OCI-LY7 (cell line): ENCODE results near the gene SLC43A2. TPM values are rescaled to one million over a fixed set of nuclear protein-coding genes. Genes with fewer than 3 reads are reported as not detected.

Experiments used
- BruUV-seq: library from RNA; stranded (reverse); fragments of 400-500 nt; replicated peaks from 2 replicates; lab custom pipeline; 2021; lab: Mats Ljungman, UMichigan
- CTCF ChIA-PET: fragments of 300-600 bp; sonication (Branson Sonifier 250); formaldehyde crosslinking; loops from one replicate; lab custom pipeline; 2022; ENCODE audit warnings: antibody characterized with exemption; ENCODE audit not compliant: unreplicated experiment; lab: Charles Lee
- POLR2A ChIA-PET: fragments of 300-600 bp; sonication (Branson Sonifier 250); formaldehyde crosslinking; loops from one replicate; lab custom pipeline; 2022; ENCODE audit warnings: antibody characterized with exemption; lab: Charles Lee
- DNase-seq: peaks from one replicate; pipeline ENCODE4 v3.0.0-alpha.2; 2015; ENCODE audit warnings: low spot score
- H2AFZ ChIP-seq: fragments of 200-600 bp; sonication (generic), shearing (Covaris generic); 2 replicates; pipeline ENCODE4 v1.6.1; 2014; ENCODE audit warnings: mild to moderate bottlenecking, antibody characterized with exemption, low read length, moderate library complexity
- H3K27ac ChIP-seq: fragments of 200-600 bp; sonication (generic); 2 replicates; pipeline ENCODE4 v1.5.1; 2014; ENCODE audit warnings: mixed run types, low read depth, mild to moderate bottlenecking, moderate library complexity, low read length, inconsistent platforms; ENCODE audit not compliant: poor library complexity, severe bottlenecking
- H3K36me3 ChIP-seq: fragments of 200-600 bp; sonication (generic); 2 replicates; pipeline ENCODE4 v1.6.1; 2014; ENCODE audit warnings: mild to moderate bottlenecking, antibody characterized with exemption, low read length, moderate library complexity, mixed read lengths; ENCODE audit not compliant: insufficient read depth
- H3K4me1 ChIP-seq: fragments of 200-600 bp; sonication (generic); 2 replicates; pipeline ENCODE4 v1.5.1; 2014; ENCODE audit warnings: mild to moderate bottlenecking, low read length; ENCODE audit not compliant: insufficient read depth, poor library complexity, severe bottlenecking
- H3K4me2 ChIP-seq: fragments of 200-600 bp; sonication (generic); 2 replicates; pipeline ENCODE4 v1.6.1; 2014; ENCODE audit warnings: mild to moderate bottlenecking, low read length
- H3K4me3 ChIP-seq: fragments of 200-600 bp; sonication (generic); 2 replicates; pipeline ENCODE4 v1.5.1; 2014; ENCODE audit warnings: mild to moderate bottlenecking, low read depth, low read length; ENCODE audit not compliant: poor library complexity, severe bottlenecking
- H3K79me2 ChIP-seq: fragments of 200-600 bp; sonication (generic); 2 replicates; pipeline ENCODE4 v1.6.1; 2016; ENCODE audit warnings: low read depth, mild to moderate bottlenecking, low read length, moderate library complexity, mixed read lengths; ENCODE audit not compliant: insufficient read depth
- H3K9me2 ChIP-seq: fragments of 200-600 bp; sonication (generic); 2 replicates; pipeline ENCODE4 v1.6.1; 2016; ENCODE audit warnings: mild to moderate bottlenecking, low read length, mixed read lengths; ENCODE audit not compliant: insufficient read depth
- H3K9me3 ChIP-seq: fragments of 200-600 bp; sonication (generic); 2 replicates; pipeline ENCODE4 v1.6.1; 2014; ENCODE audit warnings: mild to moderate bottlenecking, mixed run types, low read length, mixed read lengths
- H4K20me1 ChIP-seq: fragments of 200-600 bp; sonication (generic); 2 replicates; pipeline ENCODE4 v1.6.1; 2014; ENCODE audit warnings: mild to moderate bottlenecking, antibody characterized with exemption, low read length, moderate library complexity, mixed read lengths; ENCODE audit not compliant: insufficient read depth
- CTCF ChIP-seq: fragments of 200-600 bp; sonication (generic); conservative IDR thresholded peaks from 2 replicates; pipeline ENCODE4 v1.5.1; 2014; ENCODE audit warnings: mild to moderate bottlenecking, antibody characterized with exemption, low read length, moderate library complexity, mixed read lengths
- EZH2phosphoT487 ChIP-seq: fragments of 200-600 bp; sonication (generic); IDR thresholded peaks from 2 replicates; pipeline ENCODE4 v1.6.1; 2018; ENCODE audit warnings: low read depth, borderline replicate concordance, mild to moderate bottlenecking, mixed run types, antibody characterized with exemption, low read length, moderate library complexity, mixed read lengths
- intact Hi-C: fragments of 100-400 bp; cut with micrococcal nuclease; formaldehyde crosslinking; loops from one replicate; pipeline ENCODE4 v1.10.0; 2022; ENCODE audit not compliant: unreplicated experiment
- total RNA-seq, 2 experiments: library from RNA; depleted of rRNA in 1 of 2; stranded (reverse); fragments of >200 nt in 1 of 2; shearing (Covaris generic) in 1 of 2; gene quantifications; 2 replicates each; pipeline ENCODE4 v1.2.3, GENCODE V29; 2014 to 2022

Gene SLC43A2
- total RNA-seq, 2 experiments from 2014 or later = 9.2 to 17.1 TPM

DNA sequence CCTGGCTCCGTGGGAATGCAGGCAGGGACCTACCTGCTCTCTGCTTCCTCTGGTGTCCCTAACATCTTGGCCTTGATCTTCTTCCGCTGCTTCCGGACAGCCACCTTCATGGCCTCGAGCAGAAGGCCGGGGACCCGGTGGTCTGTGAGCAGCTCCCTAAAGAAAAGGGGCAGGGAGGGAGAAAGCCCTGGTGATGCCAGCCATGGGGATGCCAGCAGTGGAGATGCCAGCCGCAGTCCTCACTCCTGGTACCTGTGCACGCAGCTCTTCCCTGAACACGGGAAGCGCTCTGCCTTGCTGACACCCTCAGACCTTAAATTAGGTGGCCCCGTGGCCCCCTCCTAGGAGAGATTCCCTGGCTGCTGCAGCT, 19.2 kb upstream of the SLC43A2 start:
- Histone ChIP-seq H3K36me3 (peaks cover 41% of the 10 kb centered on the region), H2AFZ (no peak overlapping the region), H3K4me3 (no peak overlapping the region), H3K9me3 (no peaks in the 10 kb centered on the region), H3K9me2 (no peaks in the 10 kb centered on the region), H3K79me2 (no peaks in the 10 kb centered on the region), H4K20me1 (peaks cover 4% of the 10 kb centered on the region; the same call in 1 of the 2 replicates), H3K4me2 (no peak overlapping the region), H3K27ac (no peak overlapping the region), H3K4me1 (peaks cover 36% of the 10 kb centered on the region)
- CTCF ChIA-PET = interaction anchor here (0.6 kb wide), 1 partner anchor 69 kb away, joined by 3 read pairs; no protein-coding TSS in a partner anchor
- intact Hi-C loops = loop anchor here (5.0 kb wide), 1 partner anchor 75 kb away; no protein-coding TSS in a partner anchor
- BruUV-seq = no TSS peak
- TF ChIP-seq EZH2phosphoT487 = no peak
- TF ChIP-seq CTCF = no peak
- POLR2A ChIA-PET = no interaction called here
- no peak for DNase-seq

DNA sequence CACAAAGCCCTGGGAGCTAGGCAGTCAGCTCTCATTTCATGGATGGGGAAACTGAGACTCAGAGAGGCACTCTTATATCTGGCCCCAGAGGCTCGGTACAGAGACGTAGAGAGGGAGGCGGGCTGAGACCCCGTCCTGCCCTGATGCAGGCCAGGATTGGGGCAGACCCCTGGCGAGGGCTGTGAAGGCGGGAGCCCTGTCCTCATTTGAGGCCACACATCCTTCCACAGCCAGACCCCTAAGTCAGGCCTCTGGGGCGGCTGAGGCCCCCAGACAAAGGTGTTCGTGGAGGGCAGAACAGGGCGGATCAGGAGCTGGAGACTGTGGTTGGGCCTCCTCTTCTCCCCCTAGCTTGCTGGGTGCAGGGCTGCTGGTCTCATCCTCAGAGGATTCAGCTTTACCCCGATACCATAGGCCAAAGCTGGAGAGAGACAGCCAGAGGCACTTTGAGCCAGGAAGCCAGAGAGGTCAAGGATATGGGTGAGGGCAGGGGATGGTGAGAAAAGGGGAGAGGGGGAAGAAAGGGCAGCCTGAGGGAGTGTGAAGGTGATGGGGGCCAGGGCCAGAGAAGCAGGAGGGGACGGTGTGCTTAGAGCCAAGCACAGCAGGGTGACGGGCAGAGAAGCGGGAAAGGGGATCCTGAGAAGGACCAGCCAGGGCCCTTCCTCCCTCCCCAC, 17.7 kb upstream of the SLC43A2 start:
- Histone ChIP-seq H3K9me2 (no peaks in the 10 kb centered on the region), H3K79me2 (no peaks in the 10 kb centered on the region), H3K4me1 (peaks cover 36% of the 10 kb centered on the region), H4K20me1 (peaks cover 4% of the 10 kb centered on the region; the same call in 1 of the 2 replicates), H3K4me2 (no peak overlapping the region), H3K36me3 (peaks cover 27% of the 10 kb centered on the region), H2AFZ (no peak overlapping the region), H3K9me3 (no peaks in the 10 kb centered on the region), H3K27ac (no peak overlapping the region), H3K4me3 (no peak overlapping the region)
- TF ChIP-seq CTCF (no peak), EZH2phosphoT487 (no peak)
- CTCF ChIA-PET = no interaction called here
- POLR2A ChIA-PET = no interaction called here
- no TSS peak for BruUV-seq
- no peak for DNase-seq
- intact Hi-C loops = loop anchor here (5.0 kb wide), 1 partner anchor 74 kb away; no protein-coding TSS in a partner anchor
